HG03442 (cell line): ENCODE data around the gene CTPS2.
"Not testable (repeated sequence)": the region's sequence is repeated elsewhere in the genome, so short reads cannot be mapped to it uniquely, and the experiment has no call there.

Source experiments
- ATAC-seq: cut with Tn5 transposase; IDR thresholded peaks from one replicate; pipeline ENCODE4 v1.9.1; 2021; ENCODE audit warnings: mild to moderate bottlenecking, moderate library complexity; ENCODE audit not compliant: unreplicated experiment

The CTPS2 gene

GRCh38 chrX:16659321-16659720 is 53.1 kb downstream of the CTPS2 start:
- ATAC-seq = no peak

DNA sequence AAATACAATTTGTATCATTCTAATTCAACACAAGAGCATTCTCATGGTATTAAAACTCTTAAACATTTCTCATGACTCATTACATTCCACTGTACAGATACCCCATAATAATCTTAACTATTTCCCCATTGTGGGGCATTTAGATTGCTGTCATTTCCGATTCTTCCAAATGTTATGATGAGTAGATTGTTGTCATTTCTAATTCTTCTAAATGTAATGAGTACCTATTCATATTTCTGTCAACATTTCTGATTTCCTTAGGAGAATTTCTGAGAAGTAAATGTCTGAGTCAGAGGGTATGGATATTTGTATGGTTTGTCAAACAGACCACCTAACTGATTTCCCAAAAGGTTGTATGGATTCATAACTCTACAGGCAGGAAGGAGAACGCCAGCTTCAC is 54.2 kb downstream of the CTPS2 start:
- ATAC-seq = no peak

DNA sequence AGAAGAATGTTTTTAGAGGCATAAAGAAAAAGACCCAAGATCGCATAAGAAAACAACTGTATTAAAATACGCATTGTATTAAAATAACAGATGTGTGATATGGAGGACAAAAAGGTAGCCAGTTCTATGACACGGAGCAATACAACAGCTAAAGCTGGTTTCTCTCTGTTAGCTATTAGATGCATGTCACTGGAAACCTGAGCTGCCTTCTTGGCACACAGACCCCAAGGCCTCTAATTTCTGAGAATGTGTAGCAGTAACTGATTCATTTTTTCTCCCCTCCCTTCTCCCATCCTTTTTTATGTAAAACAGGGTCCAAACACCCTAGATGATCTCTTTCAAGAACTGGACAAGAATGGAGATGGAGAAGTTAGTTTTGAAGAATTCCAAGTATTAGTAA is 58.4 kb downstream of the CTPS2 start:
- ATAC-seq = no peak

- no peak for ATAC-seq
Observed at GRCh38 chrX:16653424-16653823, 59.0 kb downstream of the CTPS2 start.

- ATAC-seq = no peak
Observed at GRCh38 chrX:16651391-16652024, 61.0 kb downstream of the CTPS2 start.

DNA sequence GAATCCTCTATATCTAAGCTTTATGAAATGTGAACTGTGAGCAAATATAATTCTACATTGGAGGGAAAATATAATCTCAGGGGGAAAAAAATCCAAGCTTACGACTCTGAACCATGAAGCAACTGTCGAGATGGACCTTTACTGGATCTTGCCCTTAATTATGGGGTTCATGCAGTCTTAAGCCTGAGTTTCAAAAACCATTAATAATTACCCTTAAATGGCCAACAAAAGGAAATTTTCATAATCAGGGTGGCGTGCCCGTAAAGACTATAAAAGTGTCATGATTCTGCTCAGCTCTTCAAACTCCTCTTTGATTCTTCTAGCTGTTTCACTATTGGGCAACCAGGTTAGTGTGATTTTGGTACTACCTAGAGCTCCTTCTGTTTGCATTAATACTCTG is 62.6 kb downstream of the CTPS2 start, which contains the start of gene S100G:
S100G (plus strand) TSS at position 301 of the 400 bp plus-strand sequence. CDS start 849 bp downstream, outside the sequence.
- no peak for ATAC-seq

- ATAC-seq = no peak
Observed at GRCh38 chrX:16646366-16647138, 65.9 kb downstream of the CTPS2 start.

DNA sequence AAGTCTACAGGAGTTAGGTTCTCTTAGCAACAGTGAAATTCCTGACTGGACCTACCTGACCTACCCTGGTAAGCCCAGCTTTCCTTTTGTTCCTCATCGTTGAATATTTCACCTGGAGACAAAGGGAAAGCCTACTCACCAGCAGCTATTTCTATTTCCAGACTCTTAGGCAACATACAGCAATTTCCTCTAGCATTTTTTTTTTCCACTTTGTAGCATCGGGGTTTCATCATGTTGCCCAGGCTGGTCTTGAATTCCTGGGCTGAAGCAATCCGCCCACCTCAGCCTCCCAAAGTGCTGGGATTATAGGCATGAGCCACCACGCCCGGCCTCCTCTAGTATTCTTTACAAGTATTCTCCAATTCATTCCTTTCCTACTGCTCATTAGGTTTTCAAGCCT is 69.3 kb downstream of the CTPS2 start:
- no peak for ATAC-seq

DNA sequence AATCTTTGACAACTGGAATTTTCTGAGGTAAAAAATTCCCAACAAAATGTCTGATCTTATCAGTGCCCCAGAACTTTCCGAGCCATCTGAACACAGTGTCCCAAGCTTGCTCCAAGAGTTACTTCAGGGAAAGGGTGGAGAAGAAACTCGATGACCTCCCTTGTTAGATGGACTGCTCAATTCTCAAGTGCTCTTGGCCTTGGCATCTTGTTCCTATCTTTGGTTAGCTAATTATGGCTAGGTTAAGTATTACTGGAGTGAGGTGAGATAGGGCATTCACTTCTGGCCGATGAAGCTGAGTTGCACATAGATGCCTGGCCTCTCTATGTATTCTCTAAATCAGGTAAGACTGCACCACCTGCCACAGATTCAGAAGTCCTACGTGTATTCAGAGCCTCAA is 71.6 kb downstream of the CTPS2 start:
- no peak for ATAC-seq

DNA sequence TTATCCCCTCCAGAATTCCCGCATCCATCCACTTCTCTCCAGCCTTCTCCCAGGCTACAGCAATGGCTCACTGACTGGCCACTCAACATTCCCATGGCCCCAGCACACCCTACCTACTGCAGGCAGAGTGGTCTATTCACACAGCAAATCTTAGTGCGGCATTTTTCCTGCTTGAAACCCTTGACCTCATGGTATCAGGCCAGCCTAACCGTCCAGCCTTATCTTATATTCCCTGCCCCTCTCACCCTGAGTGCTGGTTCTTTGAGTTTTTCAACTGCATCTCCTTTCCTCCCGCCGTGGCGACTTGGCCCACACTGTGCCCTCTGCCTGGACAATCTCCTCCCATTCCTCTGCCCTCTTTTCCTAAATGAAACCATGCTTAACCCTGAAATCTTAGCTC is 72.5 kb downstream of the CTPS2 start:
- ATAC-seq = no peak

DNA sequence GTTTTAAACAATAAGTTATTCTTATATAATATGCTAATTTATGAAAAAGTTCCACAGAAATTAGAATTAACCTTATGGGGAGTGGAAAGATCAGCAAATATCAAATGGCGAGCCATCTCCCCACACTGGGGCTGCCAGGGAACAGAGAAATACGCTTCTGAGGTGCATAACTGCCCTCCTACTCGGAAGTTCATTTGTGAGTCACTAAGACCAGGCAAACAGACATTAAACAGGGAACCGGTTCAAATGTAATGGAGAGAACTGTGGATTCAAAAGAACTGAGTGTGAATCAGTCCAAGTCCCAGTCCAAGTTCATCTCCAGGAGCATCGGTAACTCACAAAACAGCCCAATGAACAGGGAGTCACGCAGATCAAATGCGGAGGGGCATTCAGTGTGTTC is 73.9 kb downstream of the CTPS2 start:
- no peak for ATAC-seq

DNA sequence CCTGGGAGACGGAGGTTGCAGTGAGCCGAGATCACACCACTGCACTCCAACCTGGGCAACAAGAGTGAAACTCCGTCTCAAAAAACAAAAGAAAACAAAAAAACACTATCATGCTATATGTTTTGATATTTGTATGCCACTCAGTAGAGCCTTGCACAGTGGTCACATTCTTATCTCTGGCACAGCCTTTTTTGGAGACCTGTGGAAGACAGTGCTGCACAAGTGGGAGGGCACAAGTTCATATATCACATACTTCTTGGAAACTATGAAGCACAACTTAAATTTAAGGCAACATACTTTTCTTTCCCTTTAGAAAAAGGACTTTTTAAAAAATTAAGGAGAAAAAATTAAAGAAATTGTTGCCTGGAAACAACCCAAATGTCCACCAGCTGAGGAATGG is 76.9 kb downstream of the CTPS2 start:
- ATAC-seq = no peak

GRCh38 chrX:16635040-16635439 is 77.4 kb downstream of the CTPS2 start:
- ATAC-seq = no peak

DNA sequence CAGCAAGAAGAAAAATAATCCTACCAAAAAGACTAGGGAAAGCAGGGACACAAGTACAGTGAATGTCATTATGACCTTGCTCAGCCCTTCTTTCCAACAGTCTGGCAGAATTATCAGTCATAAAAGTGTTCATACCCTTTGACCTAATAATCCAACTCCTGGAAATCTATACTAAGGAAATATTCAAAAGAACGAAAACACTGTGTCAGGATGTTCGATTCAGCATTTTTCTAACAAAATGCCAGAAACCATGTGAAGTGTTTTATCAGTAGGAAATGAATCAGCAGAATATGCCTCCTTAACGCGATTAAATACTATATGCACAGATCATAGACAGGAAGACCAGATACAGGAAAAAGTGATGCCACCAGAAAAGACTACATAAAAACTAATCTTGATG is 78.7 kb downstream of the CTPS2 start:
- ATAC-seq = no peak

DNA sequence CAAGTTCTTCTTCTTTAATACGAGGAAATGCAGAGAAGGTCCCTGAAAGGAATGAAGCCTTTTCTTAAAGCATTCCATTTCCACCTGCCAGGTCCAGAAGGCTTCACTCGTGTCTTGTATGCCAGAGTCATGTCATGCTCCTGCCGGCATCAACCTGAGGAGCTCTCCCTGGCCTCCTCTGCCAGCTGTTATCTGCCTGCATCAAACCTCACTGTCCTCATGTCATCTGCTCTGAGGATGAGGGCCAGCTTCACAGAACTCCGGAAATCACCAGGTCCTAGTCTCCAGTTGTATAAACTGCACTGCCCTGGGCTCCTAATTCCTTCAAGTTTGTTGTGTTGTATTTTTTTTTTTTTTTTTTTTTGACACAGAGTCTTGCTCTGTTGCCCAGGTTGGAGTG is 82.6 kb downstream of the CTPS2 start:
- ATAC-seq = no peak

DNA sequence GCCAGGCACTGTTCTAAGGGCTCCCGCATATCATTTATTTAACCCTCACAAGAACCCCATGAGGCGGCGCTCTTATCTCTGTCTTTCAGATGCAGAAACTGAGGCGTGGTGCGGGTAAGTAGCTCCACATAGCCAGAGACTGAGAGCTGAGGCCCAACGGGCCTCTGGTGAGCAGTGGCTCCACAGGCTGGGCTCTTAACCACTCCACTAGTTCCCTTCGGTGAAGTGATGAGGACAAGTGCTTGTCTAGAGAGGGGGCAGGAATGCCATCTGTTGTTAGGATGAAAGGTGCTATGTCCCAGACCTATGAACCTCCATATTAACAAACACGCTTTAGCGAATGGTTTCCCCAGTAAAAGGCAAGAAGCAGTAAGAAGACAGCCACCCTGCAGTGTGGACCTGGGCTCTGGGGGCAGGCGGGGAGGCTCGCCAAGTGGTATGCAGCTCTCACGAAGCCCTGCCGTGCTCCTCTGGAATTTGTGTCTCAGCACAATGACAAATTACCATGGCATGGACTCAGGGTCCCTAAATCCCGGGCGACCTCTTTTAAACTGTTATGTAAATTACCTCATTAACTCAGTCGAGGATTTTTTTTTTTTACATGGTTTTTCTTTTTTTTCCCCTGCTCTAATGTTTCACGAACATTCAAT is 83.4 kb downstream of the CTPS2 start:
- no peak for ATAC-seq

- ATAC-seq = not testable (repeated sequence)
Observed at GRCh38 chrX:16628511-16628910, 84.0 kb downstream of the CTPS2 start.

GRCh38 chrX:16619024-16619423 is 93.4 kb downstream of the CTPS2 start:
- ATAC-seq = no peak

DNA sequence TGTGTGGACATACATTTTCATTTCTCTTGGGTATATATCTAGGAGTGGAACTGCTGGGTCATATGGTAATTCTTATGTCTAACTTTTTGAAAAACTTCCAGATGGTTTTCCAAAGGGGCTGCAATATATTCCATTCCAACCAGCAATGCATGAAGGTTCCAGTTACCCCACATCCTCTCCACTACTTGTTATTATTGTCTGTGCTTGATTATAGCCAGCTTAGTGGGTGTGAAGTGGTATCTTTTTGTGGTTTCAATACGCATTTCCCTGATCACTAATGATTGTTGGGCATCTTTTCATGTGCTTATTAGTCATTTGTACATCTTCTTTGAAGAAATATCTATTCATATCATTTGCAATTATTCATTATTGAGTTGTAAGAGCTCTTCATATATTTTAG is 94.0 kb downstream of the CTPS2 start:
- ATAC-seq = no peak

DNA sequence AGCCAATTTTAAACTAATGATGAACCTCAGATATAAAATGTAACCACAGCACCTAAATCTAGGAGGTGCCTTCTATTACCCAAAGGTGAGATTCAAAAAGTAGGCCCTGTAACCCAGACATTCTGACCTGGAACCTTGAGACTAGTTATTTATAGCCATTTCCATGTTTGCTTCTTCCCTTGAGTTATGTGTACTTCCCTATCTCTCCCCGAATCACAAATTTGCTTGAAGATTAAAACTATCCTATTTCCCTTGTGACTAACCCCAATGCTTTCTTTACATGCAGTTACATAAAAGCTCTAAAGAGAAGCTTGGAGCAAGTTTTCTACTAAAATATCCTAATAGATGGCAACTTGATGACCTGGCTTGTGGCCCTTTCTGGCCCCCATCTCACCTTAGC is 95.1 kb downstream of the CTPS2 start:
- no peak for ATAC-seq

GRCh38 chrX:16612257-16612897 is 100.1 kb downstream of the CTPS2 start:
- ATAC-seq = no peak

GRCh38 chrX:16610654-16611053 is 101.8 kb downstream of the CTPS2 start:
- not testable (repeated sequence) for ATAC-seq
